Measurements from ENCODE around the gene MTIF2. TPM values are rescaled to one million over a fixed set of nuclear protein-coding genes. Genes with fewer than 3 reads are reported as not detected.

The MTIF2 gene
- total RNA-seq, 1 experiment from 2014 or later, result 49.6 TPM

GRCh38 chr2:55311444-55311870 is 42.4 kb upstream of the MTIF2 start:
- peak overlapping the region; percentile 14 for H3K4me2 ChIP-seq (ENCODE audit: low read length)
- no peaks in the 10 kb centered on the region for H3K27me3 ChIP-seq (ENCODE audit: low read length)
- ChIA-PET CTCF (no interaction called here), POLR2A (ENCODE audit: unreplicated experiment) (no interaction called here)
- BruUV-seq (replicated peaks), result no TSS peak
- no peaks in the 10 kb centered on the region for H4K20me1 ChIP-seq (ENCODE audit: low read length)
- no peaks in the 10 kb centered on the region for H3K79me2 ChIP-seq (ENCODE audit: low read length)
- H3K4me3 ChIP-seq (ENCODE audit: low read length), result no peak overlapping the region
- no peak overlapping the region for H3K9ac ChIP-seq (ENCODE audit: low read length)
- H2AFZ ChIP-seq (ENCODE audit: low read length), result no peak overlapping the region
- intact Hi-C loops (cut with micrococcal nuclease), result no loop called here
- peaks cover 8% of the 10 kb centered on the region; the same call in 1 of the 2 replicates for H3K36me3 ChIP-seq (ENCODE audit: low read depth, low read length)
- H3K9me2 ChIP-seq (replicated peaks; ENCODE audit: low read length), result no peaks in the 10 kb centered on the region
- ATAC-seq, result peak; percentile 86
- H3K27ac ChIP-seq (ENCODE audit: low read length), result no peak overlapping the region
- TF ChIP-seq CTCF (conservative IDR thresholded peaks at IDR 0.05; ENCODE audit: low read depth, low read length) (peak; percentile 48), EZH2 (IDR thresholded peaks at IDR 0.05; ENCODE audit: low read length, unreplicated experiment) (no peak), EZH2phosphoT487 (IDR thresholded peaks at IDR 0.05; ENCODE audit: borderline replicate concordance, low read length) (no peak)
- peaks cover 31% of the 10 kb centered on the region for H3K4me1 ChIP-seq (ENCODE audit: insufficient read depth, low read length)
- peak; percentile 71 for DNase-seq
- no peaks in the 10 kb centered on the region for H3K9me3 ChIP-seq (ENCODE audit: low read length)
- H3F3A ChIP-seq (ENCODE audit: low read length, unreplicated experiment), result no peaks in the 10 kb centered on the region

- Histone ChIP-seq H3F3A (ENCODE audit: low read length, unreplicated experiment) (no peaks in the 10 kb centered on the region), H3K9me3 (ENCODE audit: low read length) (no peaks in the 10 kb centered on the region), H3K27ac (ENCODE audit: low read length) (no peak overlapping the region), H3K4me3 (ENCODE audit: low read length) (no peak overlapping the region), H3K36me3 (ENCODE audit: low read depth, low read length) (0 out of 2 replicates have a peak, but pooled peaks cover 2% of the 10 kb centered on the region), H3K27me3 (ENCODE audit: low read length) (no peaks in the 10 kb centered on the region), H2AFZ (ENCODE audit: low read length) (no peak overlapping the region), H3K9me2 (replicated peaks; ENCODE audit: low read length) (no peaks in the 10 kb centered on the region), H3K9ac (ENCODE audit: low read length) (no peak overlapping the region), H3K79me2 (ENCODE audit: low read length) (no peaks in the 10 kb centered on the region), H3K4me1 (ENCODE audit: insufficient read depth, low read length) (peaks cover 31% of the 10 kb centered on the region), H3K4me2 (ENCODE audit: low read length) (peak overlapping the region; percentile 44), H4K20me1 (ENCODE audit: low read length) (no peaks in the 10 kb centered on the region)
- DNase-seq (peak; percentile 59), ATAC-seq (peak; percentile 77)
- no peak for TF ChIP-seq CTCF (conservative IDR thresholded peaks at IDR 0.05; ENCODE audit: low read depth, low read length)
- no peak for TF ChIP-seq EZH2 (IDR thresholded peaks at IDR 0.05; ENCODE audit: low read length, unreplicated experiment)
- intact Hi-C loops (cut with micrococcal nuclease), result no loop called here
- BruUV-seq (replicated peaks), result no TSS peak
- POLR2A ChIA-PET (ENCODE audit: unreplicated experiment), result interaction anchor here (0.6 kb wide), 1 partner anchor 92 kb away, joined by 9 read pairs; no protein-coding TSS in a partner anchor
- CTCF ChIA-PET, result no interaction called here
Measured at GRCh38 chr2:55309446-55309845, 40.4 kb upstream of the MTIF2 start.

GRCh38 chr2:55302241-55302640 is 33.2 kb upstream of the MTIF2 start:
- no peaks in the 10 kb centered on the region for H3K4me1 ChIP-seq (ENCODE audit: insufficient read depth, low read length)
- BruUV-seq (replicated peaks), result no TSS peak
- ATAC-seq, result no peak
- no peaks in the 10 kb centered on the region for H4K20me1 ChIP-seq (ENCODE audit: low read length)
- no peaks in the 10 kb centered on the region for H3K9me3 ChIP-seq (ENCODE audit: low read length)
- no peak overlapping the region for H3K4me2 ChIP-seq (ENCODE audit: low read length)
- H2AFZ ChIP-seq (ENCODE audit: low read length), result no peak overlapping the region
- no peak for DNase-seq
- H3K4me3 ChIP-seq (ENCODE audit: low read length), result no peak overlapping the region
- no peaks in the 10 kb centered on the region for H3F3A ChIP-seq (ENCODE audit: low read length, unreplicated experiment)
- H3K9ac ChIP-seq (ENCODE audit: low read length), result no peak overlapping the region
- intact Hi-C loops (cut with micrococcal nuclease), result no loop called here
- H3K27ac ChIP-seq (ENCODE audit: low read length), result no peak overlapping the region
- H3K27me3 ChIP-seq (ENCODE audit: low read length), result no peaks in the 10 kb centered on the region
- ChIA-PET POLR2A (ENCODE audit: unreplicated experiment) (no interaction called here), CTCF (no interaction called here)
- H3K9me2 ChIP-seq (replicated peaks; ENCODE audit: low read length), result no peaks in the 10 kb centered on the region
- no peaks in the 10 kb centered on the region for H3K79me2 ChIP-seq (ENCODE audit: low read length)
- no peaks in the 10 kb centered on the region for H3K36me3 ChIP-seq (ENCODE audit: low read depth, low read length)
- TF ChIP-seq EZH2 (IDR thresholded peaks at IDR 0.05; ENCODE audit: low read length, unreplicated experiment) (no peak), CTCF (conservative IDR thresholded peaks at IDR 0.05; ENCODE audit: low read depth, low read length) (no peak), EZH2phosphoT487 (IDR thresholded peaks at IDR 0.05; ENCODE audit: borderline replicate concordance, low read length) (no peak)
